ENCODE measurements around the gene TCF20. TPM values are rescaled to one million over a fixed set of nuclear protein-coding genes. Genes with fewer than 3 reads are reported as not detected.

Gene TCF20
- total and polyA plus RNA-seq, 2 experiments from 2014 or later: 0.64 to 17.2 TPM

GRCh38 chr22:42275970-42276369, 5.5 kb upstream of the TCF20 start:
- no peaks in the 10 kb centered on the region for H3K79me2 ChIP-seq (ENCODE audit: insufficient read depth)
- H3K9ac ChIP-seq: no peak overlapping the region
- no peak overlapping the region for H3K4me3 ChIP-seq
- H4K20me1 ChIP-seq (ENCODE audit: insufficient read depth): no peaks in the 10 kb centered on the region
- in situ Hi-C loops (cut with MboI): no loop called here
- no peaks in the 10 kb centered on the region for H3K27me3 ChIP-seq (replicated peaks; ENCODE audit: insufficient read depth)
- H3K9me3 ChIP-seq (ENCODE audit: low read depth): no peaks in the 10 kb centered on the region
- H3K9me2 ChIP-seq (ENCODE audit: insufficient read depth): no peaks in the 10 kb centered on the region
- H3K4me1 ChIP-seq (ENCODE audit: insufficient read depth): no peaks in the 10 kb centered on the region
- H2AFZ ChIP-seq: no peak overlapping the region
- no peaks in the 10 kb centered on the region for H3F3A ChIP-seq (ENCODE audit: insufficient read depth)
- no peak overlapping the region for H3K27ac ChIP-seq
- DNase-seq: no peak
- no peaks in the 10 kb centered on the region for H3K36me3 ChIP-seq (ENCODE audit: low read depth)
- 68% methylated on average over 5 of the region's 5 CpGs for WGBS, 2 experiments (ENCODE audit: low coverage in 1 of 2, low lambda C conversion rate in 2 of 2, missing lambda C conversion rate in 2 of 2)
- no peak for TF ChIP-seq EZH2 (IDR thresholded peaks at IDR 0.05; ENCODE audit: insufficient read depth, poor library complexity, severe bottlenecking)
- no peak for TF ChIP-seq EZH2phosphoT487 (IDR thresholded peaks at IDR 0.05; ENCODE audit: insufficient read depth, low read depth)
- no peak overlapping the region for H3K4me2 ChIP-seq (ENCODE audit: unreplicated experiment)

GRCh38 chr22:42275176-42275575, 4.7 kb upstream of the TCF20 start:
- Histone ChIP-seq H3K9me2 (ENCODE audit: insufficient read depth) (no peaks in the 10 kb centered on the region), H3K9me3 (ENCODE audit: low read depth) (no peaks in the 10 kb centered on the region), H3K79me2 (ENCODE audit: insufficient read depth) (no peaks in the 10 kb centered on the region), H3K4me3 (no peak overlapping the region), H3K9ac (no peak overlapping the region), H3K27me3 (replicated peaks; ENCODE audit: insufficient read depth) (no peaks in the 10 kb centered on the region), H3K4me2 (ENCODE audit: unreplicated experiment) (no peak overlapping the region), H3K27ac (no peak overlapping the region), H3K4me1 (ENCODE audit: insufficient read depth) (no peaks in the 10 kb centered on the region), H4K20me1 (ENCODE audit: insufficient read depth) (no peaks in the 10 kb centered on the region), H3K36me3 (ENCODE audit: low read depth) (no peaks in the 10 kb centered on the region), H2AFZ (no peak overlapping the region), H3F3A (ENCODE audit: insufficient read depth) (no peaks in the 10 kb centered on the region)
- DNase-seq: no peak
- TF ChIP-seq EZH2 (IDR thresholded peaks at IDR 0.05; ENCODE audit: insufficient read depth, poor library complexity, severe bottlenecking) (no peak), EZH2phosphoT487 (IDR thresholded peaks at IDR 0.05; ENCODE audit: insufficient read depth, low read depth) (no peak)
- 88 to 95% methylated on average over 12 to 13 of the region's 13 CpGs for WGBS, 2 experiments (ENCODE audit: low coverage in 1 of 2, low lambda C conversion rate in 2 of 2, missing lambda C conversion rate in 2 of 2)
- in situ Hi-C loops (cut with MboI): no loop called here

- no peaks in the 10 kb centered on the region for H3F3A ChIP-seq (ENCODE audit: insufficient read depth)
- 74 to 80% methylated on average over 13 of the region's 13 CpGs for WGBS, 2 experiments (ENCODE audit: low coverage in 1 of 2, low lambda C conversion rate in 2 of 2, missing lambda C conversion rate in 2 of 2)
- H3K79me2 ChIP-seq (ENCODE audit: insufficient read depth): peaks cover 11% of the 10 kb centered on the region
- H3K4me2 ChIP-seq (ENCODE audit: unreplicated experiment): no peak overlapping the region
- no peaks in the 10 kb centered on the region for H3K27me3 ChIP-seq (replicated peaks; ENCODE audit: insufficient read depth)
- in situ Hi-C loops (cut with MboI): no loop called here
- no peak for DNase-seq
- H3K9me3 ChIP-seq (ENCODE audit: low read depth): no peaks in the 10 kb centered on the region
- no peak overlapping the region for H3K27ac ChIP-seq
- no peak overlapping the region for H2AFZ ChIP-seq
- no peak overlapping the region for H3K9ac ChIP-seq
- TF ChIP-seq EZH2 (IDR thresholded peaks at IDR 0.05; ENCODE audit: insufficient read depth, poor library complexity, severe bottlenecking): no peak
- no peak for TF ChIP-seq EZH2phosphoT487 (IDR thresholded peaks at IDR 0.05; ENCODE audit: insufficient read depth, low read depth)
- H3K9me2 ChIP-seq (ENCODE audit: insufficient read depth): no peaks in the 10 kb centered on the region
- H3K36me3 ChIP-seq (ENCODE audit: low read depth): no peaks in the 10 kb centered on the region
- no peak overlapping the region for H3K4me3 ChIP-seq
- no peaks in the 10 kb centered on the region for H3K4me1 ChIP-seq (ENCODE audit: insufficient read depth)
- H4K20me1 ChIP-seq (ENCODE audit: insufficient read depth): no peaks in the 10 kb centered on the region
Observed at GRCh38 chr22:42273855-42274451, 3.5 kb upstream of the TCF20 start.

- no peaks in the 10 kb centered on the region for H3K36me3 ChIP-seq (ENCODE audit: low read depth)
- in situ Hi-C loops (cut with MboI): no loop called here
- H4K20me1 ChIP-seq (ENCODE audit: insufficient read depth): peaks cover 5% of the 10 kb centered on the region; the same call in 1 of the 2 replicates
- TF ChIP-seq EZH2 (IDR thresholded peaks at IDR 0.05; ENCODE audit: insufficient read depth, poor library complexity, severe bottlenecking) (no peak), EZH2phosphoT487 (IDR thresholded peaks at IDR 0.05; ENCODE audit: insufficient read depth, low read depth) (no peak)
- DNase-seq: no peak
- H3K27ac ChIP-seq: no peak overlapping the region
- H3K4me3 ChIP-seq: no peak overlapping the region
- peaks cover 6% of the 10 kb centered on the region; the same call in 1 of the 2 replicates for H3F3A ChIP-seq (ENCODE audit: insufficient read depth)
- no peak overlapping the region for H3K9ac ChIP-seq
- 92 to 93% methylated on average over 10 of the region's 10 CpGs for WGBS, 2 experiments (ENCODE audit: low coverage in 1 of 2, low lambda C conversion rate in 2 of 2, missing lambda C conversion rate in 2 of 2)
- H3K4me1 ChIP-seq (ENCODE audit: insufficient read depth): no peaks in the 10 kb centered on the region
- no peaks in the 10 kb centered on the region for H3K9me2 ChIP-seq (ENCODE audit: insufficient read depth)
- H3K79me2 ChIP-seq (ENCODE audit: insufficient read depth): peaks cover 25% of the 10 kb centered on the region
- H3K9me3 ChIP-seq (ENCODE audit: low read depth): no peaks in the 10 kb centered on the region
- H2AFZ ChIP-seq: no peak overlapping the region
- H3K27me3 ChIP-seq (replicated peaks; ENCODE audit: insufficient read depth): no peaks in the 10 kb centered on the region
- H3K4me2 ChIP-seq (ENCODE audit: unreplicated experiment): no peak overlapping the region
Observed at GRCh38 chr22:42272431-42272999, 2.1 kb upstream of the TCF20 start.
